ENCODE measurements around the gene P2RY2. TPM values are rescaled to one million over a fixed set of nuclear protein-coding genes. Genes with fewer than 3 reads are reported as not detected.
A peak's percentile ranks its signal among the peaks of the same experiment; 100 is the strongest.

The P2RY2 gene
- total RNA-seq, 3 donors from 2014 or later, result 7.6 to 20.6 (median 14.5) TPM

- H3K9me3 ChIP-seq, result no peaks in the 10 kb centered on the region
- ATAC-seq (no peak), DNase-seq (peak in 1 of 3 donors; percentile 9)
- peaks cover 18% of the 10 kb centered on the region for H3K4me1 ChIP-seq (ENCODE audit: low read depth)
- TF ChIP-seq CTCF (IDR thresholded peaks at IDR 0.05), result no peak
- H3K36me3 ChIP-seq (ENCODE audit: low read depth), result no peaks in the 10 kb centered on the region
- intact Hi-C loops (cut with DNase I, micrococcal nuclease), result no loop called here
- no peak overlapping the region for H3K4me3 ChIP-seq
Measured at GRCh38 chr11:73201888-73202780, 15.9 kb upstream of the P2RY2 start.

GRCh38 chr11:73203322-73203721 is 14.8 kb upstream of the P2RY2 start:
- no peaks in the 10 kb centered on the region for H3K9me3 ChIP-seq
- TF ChIP-seq CTCF (IDR thresholded peaks at IDR 0.05), result no peak
- intact Hi-C loops (cut with DNase I, micrococcal nuclease), result no loop called here
- H3K4me3 ChIP-seq, result no peak overlapping the region
- DNase-seq (peak in 1 of 3 donors; percentile 4), ATAC-seq (no peak)
- no peaks in the 10 kb centered on the region for H3K36me3 ChIP-seq (ENCODE audit: low read depth)
- H3K4me1 ChIP-seq (ENCODE audit: low read depth), result peaks cover 11% of the 10 kb centered on the region

GRCh38 chr11:73203790-73204189 is 14.3 kb upstream of the P2RY2 start:
- no peak for TF ChIP-seq CTCF (IDR thresholded peaks at IDR 0.05)
- ATAC-seq, result no peak

GRCh38 chr11:73204711-73205121 is 13.4 kb upstream of the P2RY2 start:
- no peak overlapping the region for H3K4me3 ChIP-seq
- ATAC-seq (peak; percentile 37), DNase-seq (peak in 2 of 3 donors; percentile 27 to 68)
- H3K36me3 ChIP-seq (ENCODE audit: low read depth), result no peaks in the 10 kb centered on the region
- TF ChIP-seq CTCF (IDR thresholded peaks at IDR 0.05), result no peak
- intact Hi-C loops (cut with DNase I, micrococcal nuclease), result no loop called here
- peaks cover 11% of the 10 kb centered on the region for H3K4me1 ChIP-seq (ENCODE audit: low read depth)
- no peaks in the 10 kb centered on the region for H3K9me3 ChIP-seq

More at GRCh38 chr11:73203790-73204189, 14.3 kb upstream of the P2RY2 start:
- H3K36me3 ChIP-seq (ENCODE audit: low read depth), result no peaks in the 10 kb centered on the region
- intact Hi-C loops (cut with DNase I, micrococcal nuclease), result no loop called here
- peak in 1 of 3 donors; percentile 18 for DNase-seq
- peaks cover 11% of the 10 kb centered on the region for H3K4me1 ChIP-seq (ENCODE audit: low read depth)
- H3K4me3 ChIP-seq, result no peak overlapping the region
- H3K9me3 ChIP-seq, result no peaks in the 10 kb centered on the region

- peak; percentile 71 for ATAC-seq
- DNase-seq, result no peak
Measured at GRCh38 chr11:73205661-73206343, 12.3 kb upstream of the P2RY2 start.

More at GRCh38 chr11:73205661-73206343, 12.3 kb upstream of the P2RY2 start:
- H3K4me3 ChIP-seq, result no peak overlapping the region
- intact Hi-C loops (cut with DNase I, micrococcal nuclease), result no loop called here
- TF ChIP-seq CTCF (IDR thresholded peaks at IDR 0.05), result no peak
- no peaks in the 10 kb centered on the region for H3K36me3 ChIP-seq (ENCODE audit: low read depth)
- H3K4me1 ChIP-seq (ENCODE audit: low read depth), result peaks cover 7% of the 10 kb centered on the region
- H3K9me3 ChIP-seq, result no peaks in the 10 kb centered on the region

Measured in mucosa of descending colon (tissue), 3 donors.